Hepatocyte (in vitro differentiated cells): Measurements from ENCODE around the gene DAB2IP.

ENCODE experiments used
- EZH2 ChIP-seq: fragments of 200-600 bp; sonication (generic); IDR thresholded peaks from 2 replicates; pipeline ENCODE4 v1.6.1; 2016; ENCODE audit warnings: antibody characterized with exemption, mild to moderate bottlenecking, borderline replicate concordance
- EZH2phosphoT487 ChIP-seq: fragments of 200-600 bp; sonication (generic); IDR thresholded peaks from one replicate; pipeline ENCODE4 v1.6.1; 2018; ENCODE audit warnings: antibody characterized with exemption, mild to moderate bottlenecking, low read depth, moderate library complexity; ENCODE audit not compliant: unreplicated experiment, severe bottlenecking
- TF ChIP-seq, protein P1 (sequence below): fragments of 200-600 bp; sonication (generic); IDR thresholded peaks from 2 replicates; pipeline ENCODE4 v1.5.1; 2016; ENCODE audit warnings: antibody characterized with exemption, mild to moderate bottlenecking; ENCODE audit not compliant: poor library complexity

DNA sequence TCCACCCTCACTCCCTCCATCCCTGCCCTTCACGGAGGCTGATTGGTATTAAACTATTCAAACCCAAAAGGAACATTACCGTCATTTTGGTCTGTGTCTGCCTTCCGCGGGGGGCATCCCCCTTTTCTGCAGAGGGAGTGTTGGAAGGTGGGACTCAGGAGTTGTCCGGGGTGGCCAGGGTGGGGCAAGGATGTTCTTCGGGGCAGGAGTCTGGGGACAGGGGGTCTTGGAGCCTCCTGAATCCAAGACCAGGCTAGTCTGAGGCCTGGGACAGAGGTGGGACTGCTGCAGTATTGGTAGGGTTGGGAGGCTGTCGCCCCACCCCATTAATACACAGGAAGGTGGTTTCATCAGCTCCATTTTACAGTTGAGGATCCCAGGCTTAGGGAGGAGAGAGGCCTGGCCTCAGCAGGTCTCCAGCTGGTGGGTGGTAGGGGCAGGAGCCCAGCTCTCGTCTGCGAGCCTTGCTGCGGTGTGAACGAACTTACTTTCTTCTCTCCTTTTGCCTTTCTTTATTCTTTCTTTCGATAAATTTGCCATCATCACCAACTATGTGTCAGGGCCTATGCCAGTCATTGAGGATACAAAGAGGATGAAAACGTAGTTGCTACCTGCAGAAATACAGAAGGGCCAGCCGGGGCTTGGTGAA lies 33.8 kb downstream of the DAB2IP start:
- TF ChIP-seq, protein P1, sequence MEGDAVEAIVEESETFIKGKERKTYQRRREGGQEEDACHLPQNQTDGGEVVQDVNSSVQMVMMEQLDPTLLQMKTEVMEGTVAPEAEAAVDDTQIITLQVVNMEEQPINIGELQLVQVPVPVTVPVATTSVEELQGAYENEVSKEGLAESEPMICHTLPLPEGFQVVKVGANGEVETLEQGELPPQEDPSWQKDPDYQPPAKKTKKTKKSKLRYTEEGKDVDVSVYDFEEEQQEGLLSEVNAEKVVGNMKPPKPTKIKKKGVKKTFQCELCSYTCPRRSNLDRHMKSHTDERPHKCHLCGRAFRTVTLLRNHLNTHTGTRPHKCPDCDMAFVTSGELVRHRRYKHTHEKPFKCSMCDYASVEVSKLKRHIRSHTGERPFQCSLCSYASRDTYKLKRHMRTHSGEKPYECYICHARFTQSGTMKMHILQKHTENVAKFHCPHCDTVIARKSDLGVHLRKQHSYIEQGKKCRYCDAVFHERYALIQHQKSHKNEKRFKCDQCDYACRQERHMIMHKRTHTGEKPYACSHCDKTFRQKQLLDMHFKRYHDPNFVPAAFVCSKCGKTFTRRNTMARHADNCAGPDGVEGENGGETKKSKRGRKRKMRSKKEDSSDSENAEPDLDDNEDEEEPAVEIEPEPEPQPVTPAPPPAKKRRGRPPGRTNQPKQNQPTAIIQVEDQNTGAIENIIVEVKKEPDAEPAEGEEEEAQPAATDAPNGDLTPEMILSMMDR, result no peak
- TF ChIP-seq EZH2 (no peak), EZH2phosphoT487 (no peak)
